ENCODE measurements around the gene STS. TPM values are rescaled to one million over a fixed set of nuclear protein-coding genes. Genes with fewer than 3 reads are reported as not detected.
A peak's percentile ranks its signal among the peaks of the same experiment; 100 is the strongest.

The STS gene
- total RNA-seq, 2 donors from 2014 or later, result 6.2 to 7.0 TPM

DNA sequence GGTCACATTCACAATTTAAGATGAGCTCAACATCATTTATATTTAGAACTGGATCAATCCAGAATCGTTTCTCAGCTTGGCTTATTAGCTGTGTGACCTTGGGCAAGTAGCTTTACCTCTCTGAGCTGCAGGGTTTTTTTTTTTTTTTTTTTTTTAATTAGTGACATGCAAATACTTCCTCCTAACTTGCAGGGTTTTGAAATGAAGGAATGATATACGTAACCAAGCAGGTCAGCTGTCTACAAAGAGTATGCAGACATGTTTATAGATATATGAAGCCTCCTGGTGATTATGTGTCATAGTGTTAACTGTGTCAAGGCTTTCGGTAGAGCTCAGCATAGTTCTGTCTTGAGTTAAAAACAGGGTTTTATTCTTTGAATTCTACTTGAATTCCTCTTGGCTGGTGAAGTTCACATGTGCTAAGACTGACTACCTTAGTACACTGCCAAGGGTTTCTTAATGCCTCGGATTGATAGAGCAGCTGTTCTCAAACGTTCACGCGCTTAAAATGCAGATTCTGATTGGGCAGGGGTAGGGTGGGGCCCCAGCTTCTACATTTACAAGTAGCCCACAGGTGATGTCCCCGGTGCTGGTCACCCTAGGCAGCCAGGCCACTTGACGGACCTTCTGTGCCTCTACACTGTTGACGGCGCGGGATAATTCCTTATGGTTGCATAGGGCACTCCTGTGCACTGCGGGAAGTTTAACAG lies 654 bp upstream of the STS start:
- H3K36me3 ChIP-seq, result no peaks in the 10 kb centered on the region
- H3K27me3 ChIP-seq, result no peaks in the 10 kb centered on the region
- peak overlapping the region; percentile 81 to 90 for H3K27ac ChIP-seq
- TF ChIP-seq, protein P1, sequence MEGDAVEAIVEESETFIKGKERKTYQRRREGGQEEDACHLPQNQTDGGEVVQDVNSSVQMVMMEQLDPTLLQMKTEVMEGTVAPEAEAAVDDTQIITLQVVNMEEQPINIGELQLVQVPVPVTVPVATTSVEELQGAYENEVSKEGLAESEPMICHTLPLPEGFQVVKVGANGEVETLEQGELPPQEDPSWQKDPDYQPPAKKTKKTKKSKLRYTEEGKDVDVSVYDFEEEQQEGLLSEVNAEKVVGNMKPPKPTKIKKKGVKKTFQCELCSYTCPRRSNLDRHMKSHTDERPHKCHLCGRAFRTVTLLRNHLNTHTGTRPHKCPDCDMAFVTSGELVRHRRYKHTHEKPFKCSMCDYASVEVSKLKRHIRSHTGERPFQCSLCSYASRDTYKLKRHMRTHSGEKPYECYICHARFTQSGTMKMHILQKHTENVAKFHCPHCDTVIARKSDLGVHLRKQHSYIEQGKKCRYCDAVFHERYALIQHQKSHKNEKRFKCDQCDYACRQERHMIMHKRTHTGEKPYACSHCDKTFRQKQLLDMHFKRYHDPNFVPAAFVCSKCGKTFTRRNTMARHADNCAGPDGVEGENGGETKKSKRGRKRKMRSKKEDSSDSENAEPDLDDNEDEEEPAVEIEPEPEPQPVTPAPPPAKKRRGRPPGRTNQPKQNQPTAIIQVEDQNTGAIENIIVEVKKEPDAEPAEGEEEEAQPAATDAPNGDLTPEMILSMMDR (IDR thresholded peaks at IDR 0.05), result no peak
- peak; percentile 61 for DNase-seq (ENCODE audit: low spot score)
- H3K4me3 ChIP-seq, result peak overlapping the region; percentile 78 to 80
- H3K9me3 ChIP-seq, result peaks cover 0 to under 1% of the 10 kb centered on the region in 2 donors
- peaks cover 0 to 6% of the 10 kb centered on the region in 2 donors for H3K4me1 ChIP-seq

DNA sequence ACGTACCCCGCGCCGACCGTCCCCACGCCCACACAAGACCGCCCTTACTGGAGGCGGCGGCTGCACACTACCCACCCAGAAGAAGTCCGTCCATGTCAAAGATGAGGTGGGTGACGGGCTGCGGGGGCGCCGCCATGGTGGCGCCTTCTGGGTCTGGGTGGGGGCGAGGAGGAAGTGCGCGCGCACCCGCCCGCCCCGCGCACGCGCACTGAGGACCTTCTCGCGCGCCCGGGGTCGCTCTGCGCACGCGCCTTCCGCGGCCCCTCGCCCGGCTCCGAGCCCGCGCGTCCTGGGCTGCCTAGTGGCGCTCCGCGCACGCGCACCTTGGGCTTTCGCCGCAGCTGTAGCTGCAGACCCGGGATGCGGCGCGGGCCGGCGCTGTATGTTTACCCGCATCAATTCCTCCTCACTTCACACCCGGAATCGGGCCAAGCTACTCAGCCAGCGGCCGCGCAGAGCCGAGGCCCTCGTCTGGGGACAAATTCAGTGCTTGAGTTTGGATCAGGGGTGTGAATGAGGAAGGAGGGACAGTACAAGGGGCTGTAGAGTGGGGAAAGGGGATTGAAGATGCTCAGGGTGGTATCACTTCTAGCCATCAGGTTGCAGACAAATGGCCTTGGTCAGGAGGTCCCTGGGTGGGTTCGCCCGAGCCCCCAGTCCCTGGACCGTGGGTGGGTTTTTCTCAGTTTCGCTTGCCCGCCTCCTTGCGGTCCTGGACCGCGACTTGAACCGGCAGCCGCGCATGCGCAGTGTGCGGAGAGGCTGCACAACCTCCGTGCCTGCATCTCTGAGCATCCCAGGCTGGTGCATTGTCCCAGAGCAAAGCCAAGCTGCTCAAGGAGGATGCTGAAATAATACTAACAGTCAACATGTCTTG lies 704 bp downstream of the STS start, which contains the start of gene PUDP:
TSS of gene PUDP (minus strand) at position 176 of the 877 bp plus-strand sequence. CDS start at position 136, 40 bp downstream.
- H3K36me3 ChIP-seq, result no peaks in the 10 kb centered on the region

DNA sequence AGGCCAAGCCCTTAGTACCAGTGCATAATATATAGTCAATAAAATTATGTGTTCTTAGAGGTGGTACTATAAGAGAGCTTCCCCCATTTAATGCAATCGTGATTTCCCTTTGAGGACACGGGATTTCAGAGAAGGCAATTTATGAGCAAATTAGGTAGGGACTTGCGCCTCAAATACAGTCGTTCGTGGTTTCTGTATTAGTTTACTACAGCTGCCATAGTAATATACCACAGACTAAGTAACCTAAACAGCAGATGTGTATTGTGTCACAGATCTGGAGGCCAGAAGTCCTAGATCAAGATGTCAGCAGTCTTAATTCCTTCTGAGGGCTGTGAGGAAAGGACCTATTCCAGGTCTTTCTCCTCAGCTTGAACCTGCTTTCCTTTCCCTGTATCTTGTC lies 1.9 kb downstream of the STS start:
- Histone ChIP-seq H3K9me3 (no peaks in the 10 kb centered on the region), H3K4me1 (peaks cover 0 to 6% of the 10 kb centered on the region in 2 donors), H3K27ac (no peak overlapping the region), H3K27me3 (no peaks in the 10 kb centered on the region), H3K36me3 (no peaks in the 10 kb centered on the region), H3K4me3 (no peak overlapping the region)
- TF ChIP-seq, protein P1 (IDR thresholded peaks at IDR 0.05), result no peak
- DNase-seq (ENCODE audit: low spot score), result no peak

More for the DNA sequence above, 704 bp downstream of the STS start, which contains the start of gene PUDP:
- no peaks in the 10 kb centered on the region for H3K9me3 ChIP-seq
- peaks cover 0 to 6% of the 10 kb centered on the region in 2 donors for H3K4me1 ChIP-seq
- TF ChIP-seq, protein P1 (IDR thresholded peaks at IDR 0.05), result peak in 1 of 2 donors; percentile 58
- H3K27ac ChIP-seq, result peak within 1 kb of the TSS; percentile 81 to 90
- DNase-seq (ENCODE audit: low spot score), result peak; percentile 82
- H3K4me3 ChIP-seq, result peak within 1 kb of the TSS; percentile 78 to 80
- H3K27me3 ChIP-seq, result no peaks in the 10 kb centered on the region

DNA sequence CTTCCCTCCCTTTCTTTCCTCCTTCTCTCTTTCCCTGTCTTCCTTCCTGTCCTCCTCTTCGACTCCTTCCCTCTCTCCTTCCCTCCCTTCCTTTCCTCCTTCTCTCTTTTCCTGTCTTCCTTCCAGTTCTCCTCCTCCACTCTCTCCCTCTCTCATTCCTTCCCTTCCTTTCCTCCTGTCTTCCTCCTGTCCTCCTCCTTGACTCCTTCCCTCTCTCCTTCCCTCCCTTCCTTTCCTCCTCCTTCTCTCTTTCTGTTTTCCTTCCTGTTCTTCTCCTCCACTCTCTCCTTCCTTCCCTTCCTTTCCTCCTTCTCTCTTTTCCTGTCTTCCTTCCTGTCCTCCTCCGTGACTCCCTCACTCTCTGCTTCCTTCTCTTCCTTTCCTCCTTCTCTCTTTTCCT lies 5.7 kb downstream of the STS start:
- Histone ChIP-seq H3K4me1 (no peaks in the 10 kb centered on the region), H3K4me3 (no peak overlapping the region), H3K27me3 (no peaks in the 10 kb centered on the region), H3K27ac (no peak overlapping the region), H3K9me3 (no peaks in the 10 kb centered on the region), H3K36me3 (no peaks in the 10 kb centered on the region)
- TF ChIP-seq, protein P1 (IDR thresholded peaks at IDR 0.05), result no peak
- DNase-seq (ENCODE audit: low spot score), result no peak

DNA sequence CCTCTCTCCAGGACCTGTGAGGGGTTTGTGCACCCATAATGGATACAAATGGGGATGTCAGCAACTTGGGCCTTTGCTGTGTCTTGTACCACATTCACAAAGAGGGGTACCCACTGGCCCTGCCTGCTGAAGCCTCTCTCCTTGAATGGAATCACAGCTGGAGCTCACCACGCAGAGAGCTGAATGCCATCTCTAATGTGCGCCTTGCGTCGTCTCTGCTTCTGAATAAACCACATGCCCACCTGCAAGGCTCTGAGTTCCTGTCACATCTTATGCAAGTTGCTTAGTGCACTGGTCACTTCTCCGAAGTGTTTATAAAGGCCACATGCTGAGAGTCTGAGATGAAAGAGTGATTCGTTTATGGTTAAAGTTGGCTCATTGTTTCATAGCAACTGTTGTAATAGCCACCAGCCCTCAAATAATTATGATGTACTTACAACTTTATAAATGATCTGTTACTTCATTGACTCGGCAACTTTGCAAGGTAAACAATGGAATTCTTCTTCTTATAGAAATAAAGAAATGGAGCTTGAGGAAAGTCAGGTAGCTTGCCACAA lies 6.6 kb downstream of the STS start:
- no peaks in the 10 kb centered on the region for H3K36me3 ChIP-seq
- TF ChIP-seq, protein P1 (IDR thresholded peaks at IDR 0.05), result no peak
- no peaks in the 10 kb centered on the region for H3K27me3 ChIP-seq
- H3K4me1 ChIP-seq, result no peaks in the 10 kb centered on the region
- no peak for DNase-seq (ENCODE audit: low spot score)
- H3K9me3 ChIP-seq, result no peaks in the 10 kb centered on the region
- H3K4me3 ChIP-seq, result no peak overlapping the region
- no peak overlapping the region for H3K27ac ChIP-seq

Data from right atrium auricular region (tissue), 2 donors.